CD4-positive, alpha-beta T cell treated with Interleukin-6 for 4 hours (primary cell): Measurements from ENCODE around the gene TBC1D22A.

Experiments used
- DNase-seq: peaks from one replicate; pipeline ENCODE4 v3.0.0-alpha.2; 2020; ENCODE audit warnings: mixed read lengths

The TBC1D22A gene

DNA sequence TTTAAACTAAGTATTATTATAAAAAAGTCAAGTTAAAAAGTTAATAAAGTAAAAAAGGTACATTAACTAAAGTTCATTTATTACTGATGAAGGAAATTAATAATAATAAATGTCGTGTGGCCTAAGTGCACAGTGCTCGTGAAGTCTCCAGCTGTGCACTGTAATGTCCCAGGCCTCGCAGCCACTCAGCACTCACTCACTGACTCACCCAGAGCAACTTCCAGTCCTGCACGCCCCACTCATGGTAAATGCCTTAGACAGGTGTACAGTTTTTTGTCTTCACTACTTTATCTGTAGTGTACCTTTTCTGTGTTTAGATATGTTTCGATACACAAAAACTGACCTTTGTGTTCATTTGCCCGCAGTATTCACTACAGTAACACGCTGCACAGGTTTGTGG is 175.5 kb downstream of the TBC1D22A start:
- no peak for DNase-seq

DNA sequence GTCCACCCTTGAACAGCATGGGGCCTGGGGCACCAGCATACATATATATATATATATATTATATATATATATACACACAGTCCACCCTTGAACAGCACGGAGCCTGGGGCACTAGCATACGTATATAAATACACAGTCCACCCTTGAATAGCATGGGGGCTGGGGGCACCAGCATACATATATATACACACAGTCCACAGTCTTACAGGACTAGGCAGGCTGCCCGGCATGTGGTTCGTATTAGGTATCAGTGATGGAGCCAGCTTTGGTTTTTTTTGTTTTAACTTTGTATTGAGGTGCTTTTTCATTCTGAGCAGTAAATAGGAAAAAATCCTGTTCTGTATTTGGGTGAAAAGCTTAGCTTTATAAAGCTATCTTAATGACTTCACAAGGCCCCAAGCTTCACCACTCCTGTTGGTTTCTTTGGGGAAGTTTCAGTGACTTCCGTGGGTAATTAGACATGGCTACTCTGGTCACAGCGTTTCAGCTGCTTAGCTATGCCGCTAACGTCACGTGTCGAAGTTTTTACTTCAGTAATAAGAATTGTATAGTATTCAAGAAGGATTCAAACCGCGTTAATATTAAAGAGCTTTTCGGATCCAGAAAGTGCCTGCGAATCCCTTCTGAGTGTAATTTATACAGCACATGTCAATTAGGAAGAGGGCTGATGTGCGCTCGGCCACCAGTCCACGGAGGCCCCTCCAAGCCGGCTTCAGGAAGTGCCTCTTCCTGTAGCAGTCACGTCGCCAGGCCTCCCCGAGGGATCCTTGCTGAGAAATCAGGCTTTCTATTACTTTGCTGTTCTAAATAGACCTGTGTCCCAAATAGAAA is 179.7 kb downstream of the TBC1D22A start:
- no peak for DNase-seq

DNA sequence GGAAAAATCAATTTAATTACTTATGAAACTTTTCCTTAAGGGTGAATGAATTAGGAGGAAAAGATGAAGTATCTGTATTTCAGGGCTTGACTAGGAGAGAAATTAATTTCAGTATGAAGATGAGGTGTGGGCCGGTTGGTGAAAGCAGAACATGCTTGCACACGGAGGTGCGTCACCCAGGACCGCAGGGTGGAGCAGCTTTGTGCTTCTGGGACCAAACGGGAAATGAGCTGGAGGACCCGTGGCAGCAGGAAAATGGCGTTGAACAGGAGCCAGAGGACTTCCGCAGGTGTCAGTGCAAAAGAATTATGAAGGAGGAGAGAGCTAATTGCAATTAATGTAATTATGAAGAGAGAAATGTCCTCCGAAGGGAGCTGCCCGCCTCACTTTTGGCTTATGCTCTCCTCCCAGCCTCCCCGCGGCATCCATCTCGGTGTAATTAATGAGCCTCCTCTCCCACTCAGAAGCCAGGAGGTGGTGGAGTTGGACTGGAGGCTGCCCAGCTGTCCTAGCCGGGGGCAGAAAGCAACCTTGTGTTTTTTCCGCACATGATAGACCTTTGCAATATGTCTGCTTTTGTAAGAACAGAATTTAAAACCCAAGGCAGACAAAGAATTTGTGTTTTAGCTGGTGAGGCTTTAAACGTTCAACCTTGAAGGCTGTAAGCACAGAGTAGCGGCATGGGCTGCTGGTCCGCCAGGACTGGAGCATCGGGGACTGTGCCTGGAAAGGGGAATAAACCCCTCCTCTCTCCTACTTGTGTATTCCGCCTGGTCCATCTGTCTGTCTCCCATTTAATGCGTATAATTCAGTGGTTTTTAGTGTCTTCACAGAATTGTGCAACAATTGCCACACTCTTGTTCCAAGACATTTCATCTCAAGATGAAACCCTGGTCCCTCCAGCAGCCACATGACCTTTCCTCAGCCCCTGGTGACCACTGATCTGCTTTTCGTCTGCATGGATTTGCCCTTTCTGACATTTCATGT is 180.6 kb downstream of the TBC1D22A start:
- DNase-seq = no peak

DNA sequence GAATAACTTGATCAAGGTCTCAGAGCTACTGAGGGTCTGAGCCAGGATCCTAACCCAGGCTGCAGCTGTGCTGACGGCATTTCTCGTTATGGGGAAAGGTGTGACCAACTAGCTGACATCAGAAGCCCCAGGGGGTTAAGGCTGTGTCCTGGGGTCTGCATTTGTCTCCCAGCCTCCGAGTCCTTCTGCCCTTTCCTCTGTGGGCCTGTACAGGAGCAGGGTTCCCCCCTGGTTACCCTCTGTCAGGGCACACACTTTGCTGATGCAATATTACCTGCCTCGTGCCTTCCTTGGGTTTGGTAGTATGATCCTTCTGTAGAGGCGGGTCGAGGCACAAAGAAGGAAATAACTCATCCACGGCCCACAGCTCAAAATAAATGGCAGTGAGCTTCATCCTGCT is 183.0 kb downstream of the TBC1D22A start:
- DNase-seq = no peak

DNA sequence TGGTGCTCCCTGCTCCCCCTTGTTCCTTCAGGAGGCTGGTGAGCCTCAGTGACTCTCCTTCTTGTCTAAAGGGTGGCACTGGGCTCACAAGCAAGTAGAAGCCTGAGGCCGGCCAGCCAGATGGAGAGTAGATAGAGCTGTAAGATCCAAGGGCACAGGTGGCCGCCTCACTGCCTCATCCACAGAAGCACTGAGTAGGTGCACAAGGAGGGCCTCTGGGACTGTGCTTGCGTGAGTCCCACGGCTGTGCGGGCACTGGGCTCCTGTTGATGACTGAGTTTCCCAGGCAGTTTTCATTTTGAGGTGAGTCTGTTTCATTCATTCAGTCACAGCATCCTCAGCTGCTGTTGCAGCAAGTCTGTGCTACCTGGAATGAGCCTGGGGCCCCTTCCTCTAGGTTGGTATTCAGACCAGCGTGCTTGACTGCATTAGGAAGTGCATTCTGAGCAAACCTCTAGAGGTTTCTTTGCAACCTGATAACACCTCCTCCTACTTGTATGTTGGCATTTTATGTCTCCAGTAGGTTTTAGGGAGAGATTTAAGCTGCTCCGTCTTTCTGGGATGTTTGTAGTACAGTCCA is 184.0 kb downstream of the TBC1D22A start:
- no peak for DNase-seq

DNA sequence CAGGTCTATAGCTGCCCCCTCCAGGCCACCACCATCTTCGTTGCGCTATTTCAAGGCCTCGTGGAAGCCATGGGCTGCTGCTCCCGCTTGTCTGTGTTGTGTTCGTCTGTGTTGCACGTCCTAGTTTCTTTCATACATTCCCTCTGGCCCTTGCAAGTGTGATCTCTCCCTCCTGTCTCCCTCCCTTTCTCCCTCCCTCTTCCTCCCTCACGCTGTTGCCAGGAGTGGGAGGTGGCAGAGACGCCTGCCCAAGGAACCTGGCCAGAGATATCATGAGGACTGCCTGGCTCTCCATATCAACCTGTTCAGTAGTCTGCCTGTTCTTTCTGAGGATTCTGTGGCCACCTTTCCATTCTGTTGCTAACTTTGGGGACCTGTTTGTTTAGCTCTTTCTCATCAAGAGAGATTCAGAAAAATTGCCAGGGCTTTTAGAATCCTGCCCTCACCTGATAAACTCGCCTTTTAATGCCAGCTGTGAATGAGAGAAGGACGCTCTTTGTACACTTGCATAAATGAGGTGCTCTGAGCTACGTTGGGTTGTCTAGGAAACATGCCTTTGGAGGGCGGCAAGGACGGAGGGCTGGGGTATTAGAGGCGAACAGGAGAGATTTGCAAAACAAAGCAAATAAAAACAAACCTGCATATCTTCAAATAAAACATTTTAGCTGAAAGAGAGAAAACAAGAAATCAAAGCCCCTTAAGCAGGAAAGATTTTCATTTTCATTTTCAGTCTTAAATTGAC is 185.2 kb downstream of the TBC1D22A start:
- no peak for DNase-seq

DNA sequence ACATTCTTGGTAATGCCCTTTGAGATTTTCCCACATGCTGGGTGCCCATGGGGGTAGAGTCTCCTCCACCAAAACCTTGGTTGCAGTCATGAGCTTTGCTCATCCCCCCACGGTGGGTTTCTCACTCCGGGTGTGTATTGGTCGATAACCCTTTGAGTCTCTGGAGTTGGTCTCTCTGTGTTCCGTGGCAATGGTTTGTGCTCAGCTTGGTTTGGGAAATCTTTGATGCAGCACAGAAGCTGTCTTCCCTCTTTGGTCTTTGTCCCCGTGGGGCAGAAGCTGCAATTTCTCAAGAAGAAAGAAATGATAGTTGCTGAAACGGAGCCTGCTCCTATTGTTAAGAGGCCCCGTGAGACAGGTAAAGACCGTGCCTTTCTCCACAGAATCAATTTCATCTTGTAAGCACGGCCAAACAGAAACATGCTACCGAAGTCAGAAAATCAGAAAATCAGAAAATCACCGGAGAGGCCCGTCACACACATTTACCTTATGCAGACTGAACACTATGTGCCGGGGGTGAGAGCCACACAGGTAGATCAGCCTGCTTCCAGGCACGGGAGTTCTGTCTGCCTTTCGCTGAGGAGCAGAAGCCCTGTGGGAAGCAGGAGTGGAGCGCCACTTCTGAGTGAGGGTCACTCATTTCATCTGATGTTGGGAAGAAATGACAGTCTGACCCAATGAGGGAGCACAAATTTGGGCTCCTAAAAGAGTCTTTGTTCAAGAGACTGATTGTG is 186.1 kb downstream of the TBC1D22A start:
- no peak for DNase-seq

DNA sequence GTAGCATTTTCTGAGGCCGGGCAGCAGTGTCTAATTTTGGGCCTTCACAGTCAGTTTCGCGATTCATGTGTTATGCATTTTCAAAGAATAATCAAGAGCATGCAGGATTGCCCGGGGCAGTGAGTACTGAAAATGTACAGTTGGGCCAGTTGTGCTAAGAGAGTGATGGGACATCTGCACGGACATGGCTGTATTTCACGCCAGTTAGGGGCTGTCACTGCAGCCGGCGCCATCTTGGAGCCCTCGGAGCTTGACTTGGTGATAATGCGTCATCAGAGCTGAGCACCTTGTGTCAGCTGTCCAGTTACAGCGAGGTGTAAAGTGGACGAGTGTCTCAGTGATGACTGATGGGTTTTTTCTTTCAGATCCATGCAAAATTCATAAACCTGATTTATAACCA is 188.9 kb downstream of the TBC1D22A start:
- DNase-seq = no peak

DNA sequence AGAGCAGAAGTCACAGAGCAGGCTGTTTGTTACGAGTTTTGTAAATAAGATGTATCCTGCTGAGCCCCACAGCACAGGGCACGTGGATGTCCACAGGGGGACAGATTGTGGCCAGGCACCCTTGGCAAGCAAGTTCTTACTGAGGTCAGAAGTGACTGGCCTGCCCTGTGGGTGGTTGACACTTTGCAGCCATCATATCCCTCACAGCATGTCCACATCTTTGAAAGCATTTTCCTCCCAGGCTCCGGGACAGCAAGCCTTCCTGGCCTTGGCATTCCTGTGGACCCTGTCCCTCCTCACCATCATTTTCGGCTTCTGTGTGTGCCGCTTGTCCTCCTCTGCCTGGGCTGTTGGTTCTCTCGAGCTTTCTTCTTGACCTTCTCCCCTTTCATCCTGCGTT is 189.5 kb downstream of the TBC1D22A start:
- DNase-seq = no peak

DNA sequence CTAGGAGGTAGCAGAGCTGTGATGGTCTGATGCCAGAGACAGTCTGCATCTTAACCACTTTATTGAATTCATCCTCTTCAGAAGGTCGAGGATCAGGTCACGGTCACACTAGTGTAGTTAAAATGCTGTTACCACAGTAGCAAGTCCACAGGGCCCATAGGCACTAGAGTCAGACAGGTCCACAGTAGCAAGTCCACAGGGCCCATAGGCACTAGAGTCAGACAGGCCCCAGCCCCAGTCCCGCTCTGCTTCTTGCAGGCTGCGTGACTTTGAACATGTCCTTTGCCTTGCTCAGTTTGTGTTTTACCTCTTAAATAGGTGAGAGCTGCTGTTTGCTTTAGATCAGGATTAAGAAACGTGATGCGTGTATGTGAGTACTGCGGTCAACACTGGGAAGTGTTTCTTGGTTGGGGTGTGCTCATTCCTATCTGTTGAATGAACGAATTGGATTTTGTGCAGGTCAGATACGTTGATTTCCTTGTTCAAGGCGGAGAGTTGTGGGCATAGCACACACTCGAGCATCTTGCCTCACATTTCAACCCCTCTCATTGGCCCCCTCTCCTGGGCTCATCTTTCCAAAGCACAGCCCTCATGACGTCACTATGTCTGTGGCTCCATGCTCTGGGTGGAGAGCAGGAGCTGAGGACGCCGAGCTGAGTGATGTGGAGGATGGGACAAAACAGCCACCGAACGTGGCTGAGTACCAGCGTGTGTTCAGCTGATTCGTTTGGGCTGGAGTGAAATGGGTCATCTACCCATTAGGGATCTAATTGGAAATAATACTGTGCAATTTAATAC is 191.7 kb downstream of the TBC1D22A start:
- no peak for DNase-seq

DNA sequence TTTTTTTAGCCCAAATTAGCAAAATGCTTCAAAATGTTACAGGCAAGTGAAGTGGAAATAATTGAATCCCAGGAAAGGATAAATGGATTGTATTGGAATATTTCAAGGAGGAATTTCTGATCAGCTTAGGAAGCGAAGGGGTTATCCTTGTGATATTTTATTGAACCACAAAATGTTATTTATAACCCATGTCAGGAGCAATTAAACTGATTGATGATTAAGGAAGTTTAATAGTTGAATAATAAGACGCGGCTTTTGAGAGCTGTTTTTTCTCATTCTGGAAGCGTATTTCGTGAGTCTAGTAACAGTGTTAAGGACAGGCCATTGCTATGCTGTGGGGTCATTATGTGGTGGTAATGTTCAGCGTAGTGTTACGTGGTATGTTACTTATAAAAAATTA is 192.3 kb downstream of the TBC1D22A start:
- DNase-seq = no peak

DNA sequence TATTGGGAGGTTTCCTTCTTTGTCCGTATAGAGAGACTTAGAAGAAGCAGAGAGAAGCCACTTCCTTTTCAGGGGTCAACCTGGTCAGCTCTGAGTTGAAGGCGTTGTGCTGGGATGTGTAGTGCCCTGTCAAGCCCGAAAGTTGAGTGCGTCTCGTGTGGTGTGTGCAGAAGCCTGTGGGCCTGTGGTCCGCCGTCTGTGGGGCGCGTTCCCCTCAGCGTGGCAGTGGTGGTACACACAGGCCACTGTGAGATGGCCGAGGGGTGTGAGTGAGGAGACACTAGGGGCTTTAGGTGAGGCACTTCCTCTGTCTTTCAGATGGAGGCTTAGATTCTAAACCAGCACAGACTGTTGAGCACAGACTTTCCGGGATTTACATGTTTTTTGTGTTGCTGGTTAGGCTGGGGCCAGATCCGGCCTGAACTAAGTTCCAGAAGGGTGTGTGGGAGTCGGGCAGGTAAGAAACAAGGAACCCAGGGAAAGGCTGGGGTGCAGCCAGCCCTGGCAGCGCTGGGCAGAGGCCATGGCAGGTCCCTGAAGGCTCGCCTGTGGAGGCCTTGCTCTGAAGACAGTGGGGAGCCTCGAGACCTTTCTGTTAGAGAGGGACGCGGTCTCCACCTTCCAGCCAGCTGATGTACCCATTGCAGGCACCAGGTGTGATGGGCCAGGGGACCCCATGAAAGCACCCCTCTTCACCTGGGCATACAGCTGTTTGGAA is 194.2 kb downstream of the TBC1D22A start:
- DNase-seq = no peak

DNA sequence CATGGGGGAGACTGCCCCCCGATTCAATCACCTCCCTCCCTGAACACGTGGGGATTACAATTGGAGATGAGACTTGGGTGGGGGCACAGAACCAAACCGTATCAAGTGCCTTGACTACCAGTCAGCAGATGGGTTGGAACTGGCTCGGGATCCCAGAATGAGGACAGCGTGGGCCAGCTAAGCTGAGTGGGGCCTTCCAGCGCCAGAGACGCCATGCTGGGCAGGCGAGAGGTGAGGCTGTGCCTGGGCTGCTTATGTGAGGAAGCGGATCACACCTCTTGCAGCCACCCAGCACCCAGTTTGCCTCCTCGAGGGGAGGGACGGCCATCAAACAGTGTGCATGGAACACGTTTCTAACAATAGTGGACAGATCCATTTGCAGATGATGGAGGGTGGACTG is 195.1 kb downstream of the TBC1D22A start:
- no peak for DNase-seq

DNA sequence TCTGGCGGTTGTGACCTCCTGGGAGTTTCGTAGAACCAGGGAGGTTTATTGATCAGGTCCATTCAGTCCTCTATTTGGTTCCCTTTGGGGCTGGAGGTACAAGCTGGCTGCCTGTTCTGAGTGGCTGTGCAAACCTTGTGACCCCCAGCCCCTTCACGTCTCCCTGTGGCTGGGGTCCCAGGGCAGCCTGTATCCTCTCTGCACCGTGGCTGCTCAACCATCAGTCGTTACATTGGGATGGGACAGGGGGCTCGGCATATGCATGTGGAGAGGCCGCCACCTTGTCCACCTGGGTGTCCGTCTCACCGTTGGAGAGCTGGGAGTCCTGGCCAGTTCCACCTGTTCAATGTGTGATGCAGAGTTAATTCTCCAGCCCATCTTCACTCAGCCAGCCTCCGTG is 195.7 kb downstream of the TBC1D22A start:
- no peak for DNase-seq

DNA sequence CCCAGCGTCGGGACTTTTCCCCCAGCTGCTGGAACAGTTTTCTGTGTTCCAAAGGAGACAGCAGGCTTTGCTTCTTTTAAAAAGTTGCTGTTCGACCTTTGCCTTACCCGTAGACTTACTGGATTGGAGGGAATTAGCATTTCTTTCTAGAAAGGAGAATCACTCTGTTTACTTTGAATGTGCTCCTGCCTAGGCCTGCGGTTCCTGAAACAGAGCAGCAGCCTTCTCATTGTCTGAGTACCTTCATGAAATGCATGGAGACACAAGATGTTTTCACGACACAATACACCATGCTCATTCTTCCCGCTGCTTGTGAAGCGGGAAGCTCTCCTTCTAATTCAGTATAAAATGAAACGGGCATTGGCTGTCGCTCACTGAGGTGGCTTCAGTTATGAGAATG is 196.2 kb downstream of the TBC1D22A start:
- no peak for DNase-seq

DNA sequence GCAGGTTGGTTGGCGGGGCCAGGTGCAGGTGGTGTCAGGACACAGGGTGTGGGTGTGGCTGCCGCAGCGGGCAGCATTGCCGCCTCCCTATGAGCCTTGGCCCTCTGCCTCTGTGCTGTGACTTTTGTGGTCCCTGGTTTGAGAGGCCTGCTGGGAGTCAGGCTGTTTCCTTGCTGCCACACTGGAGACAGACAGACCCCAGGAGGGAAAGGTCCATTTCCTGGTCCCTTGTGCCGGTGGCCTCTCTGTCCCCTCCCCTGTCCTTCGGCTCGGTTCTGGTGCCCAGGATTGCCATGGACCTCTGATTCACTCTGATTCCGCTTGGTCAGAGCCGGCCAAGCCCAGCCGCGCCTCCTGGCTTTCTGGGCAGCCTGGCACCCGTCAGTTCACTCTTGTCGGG is 196.9 kb downstream of the TBC1D22A start:
- no peak for DNase-seq

DNA sequence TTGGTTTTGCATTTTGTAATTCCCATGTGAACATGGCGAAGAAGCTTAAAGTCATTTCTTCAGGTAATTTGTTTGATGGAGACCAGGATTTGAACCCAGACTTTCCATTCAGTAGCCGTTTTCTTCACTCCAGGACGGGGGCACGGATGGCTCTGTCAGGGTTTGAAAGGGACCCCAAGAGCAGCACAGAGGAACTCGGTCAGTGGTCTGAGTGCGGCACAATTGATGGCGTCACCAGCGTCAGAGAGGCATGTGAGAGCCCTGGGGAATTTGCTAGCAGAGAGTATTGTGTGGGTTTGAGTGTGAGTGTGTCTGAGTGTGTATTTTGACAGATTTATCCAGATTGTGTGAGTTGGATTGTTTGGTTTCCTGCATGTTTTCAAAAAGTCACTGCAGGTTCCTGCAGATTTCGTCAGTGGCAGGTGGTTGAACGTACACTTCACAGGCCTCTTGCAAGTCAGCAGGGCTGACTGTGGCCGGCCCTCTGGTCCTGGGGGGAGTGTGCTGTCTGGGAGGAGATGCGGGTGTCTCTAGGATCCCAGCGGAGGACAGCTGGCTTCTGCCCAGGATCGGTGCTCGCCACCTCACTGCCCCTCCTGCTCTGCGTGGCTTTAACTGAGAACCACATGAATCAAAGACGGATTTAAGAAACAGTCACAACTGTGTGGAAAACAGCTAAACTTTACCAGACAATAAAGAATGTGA is 199.3 kb downstream of the TBC1D22A start:
- DNase-seq = no peak

DNA sequence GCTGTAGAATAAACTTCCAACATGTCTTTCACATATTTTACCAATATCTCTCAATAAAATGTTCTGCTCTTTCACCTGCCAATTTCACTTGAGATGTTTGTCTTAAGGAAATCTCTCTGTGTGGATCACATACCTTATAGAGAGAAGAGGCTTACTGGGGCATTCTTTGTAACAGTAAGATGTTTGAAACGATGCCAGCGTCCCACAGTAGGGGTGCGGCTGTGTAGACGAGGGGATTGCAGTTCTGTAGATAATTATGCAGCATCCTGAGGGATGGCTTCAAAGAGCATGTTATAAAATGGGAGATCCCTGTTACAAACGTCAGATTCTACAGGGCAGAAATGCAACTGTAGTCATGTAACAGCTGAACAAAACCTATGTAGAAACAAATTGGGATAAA is 200.0 kb downstream of the TBC1D22A start:
- DNase-seq = no peak

DNA sequence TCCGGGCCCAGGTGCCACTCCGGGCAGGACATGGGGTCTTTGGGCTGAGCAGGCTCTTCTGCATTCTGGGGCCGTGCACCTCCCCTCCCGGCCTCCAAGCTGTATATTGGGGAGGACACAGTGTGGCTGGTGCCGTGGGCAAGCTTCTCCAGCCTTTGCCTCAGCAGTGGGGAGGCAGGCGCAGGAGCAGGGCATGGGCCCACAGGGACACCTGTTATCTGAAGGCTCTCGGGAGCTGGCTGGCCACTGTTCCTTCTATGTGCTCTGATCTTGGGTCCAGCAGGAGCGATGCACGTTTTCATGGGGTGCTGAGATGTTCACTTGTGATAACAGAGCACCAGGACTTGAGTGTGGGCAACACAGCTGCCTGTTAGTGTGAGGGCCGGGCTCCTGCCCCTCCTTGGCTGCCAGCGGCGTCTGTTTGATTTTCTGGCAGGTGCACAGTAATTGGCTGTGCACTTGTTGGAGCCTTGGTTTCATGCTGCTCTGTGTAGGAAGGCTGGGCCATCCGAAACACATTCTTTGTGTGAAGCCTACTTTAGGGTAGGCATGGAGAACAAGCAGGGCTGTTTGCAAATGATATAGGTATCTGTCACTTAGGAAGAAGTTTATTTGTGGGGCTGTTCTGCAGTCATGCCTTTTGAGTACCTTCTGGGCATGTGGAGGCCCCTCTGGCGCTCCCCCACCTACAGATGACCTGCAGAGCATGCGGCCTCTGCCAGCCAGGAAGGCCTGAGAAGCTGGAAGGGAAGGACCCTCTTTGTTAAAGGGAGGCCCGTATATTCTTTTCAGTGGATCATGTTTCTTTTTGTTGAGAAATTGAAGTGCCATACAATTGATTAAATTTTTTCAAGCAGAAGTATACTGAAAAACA is 201.5 kb downstream of the TBC1D22A start:
- DNase-seq = no peak
